ENCODE results near the gene MMP3. TPM values are rescaled to one million over a fixed set of nuclear protein-coding genes. Genes with fewer than 3 reads are reported as not detected.

Gene MMP3
- total and polyA plus RNA-seq, 2 experiments from 2014 or later, result 0.93 to 0.97 TPM

DNA sequence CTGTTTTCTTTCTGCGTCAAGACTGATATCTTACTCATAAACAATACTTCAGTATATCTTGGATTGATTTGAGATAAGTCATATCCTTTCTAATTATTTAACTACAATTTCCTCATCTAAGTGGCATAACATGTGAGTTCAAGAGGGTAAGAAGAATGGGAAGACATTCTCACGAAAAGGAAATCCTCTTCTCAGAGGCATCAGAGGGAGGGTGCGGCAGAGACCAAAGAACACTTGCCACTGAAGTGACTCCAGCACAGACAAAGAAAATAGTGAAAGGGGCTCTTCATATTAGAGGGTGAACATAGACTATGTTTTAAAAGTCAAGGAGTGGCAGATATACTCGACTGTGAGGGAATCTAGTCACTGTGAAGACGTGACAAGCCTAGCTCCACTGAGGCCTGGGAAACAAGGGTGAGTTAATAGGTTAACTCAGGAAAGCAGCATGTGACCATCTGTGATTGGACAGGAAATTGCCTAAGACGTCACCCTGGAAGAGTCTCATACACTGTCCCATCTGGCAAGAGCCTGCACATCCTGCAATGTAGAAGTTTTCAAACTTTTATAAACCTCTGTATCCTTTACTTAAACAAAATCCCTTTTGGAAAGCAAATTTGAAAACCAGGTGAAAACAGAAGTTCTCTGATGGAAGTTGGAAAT lies 43.6 kb downstream of the MMP3 start:
- Histone ChIP-seq H3K4me1 (ENCODE audit: insufficient read depth) (no peaks in the 10 kb centered on the region), H3K9me2 (replicated peaks; ENCODE audit: insufficient read depth) (no peaks in the 10 kb centered on the region), H4K20me1 (ENCODE audit: insufficient read depth, poor library complexity, severe bottlenecking) (no peaks in the 10 kb centered on the region), H3K9me3 (ENCODE audit: low read depth) (no peaks in the 10 kb centered on the region), H3K27ac (peak overlapping the region; percentile 24), H3K4me3 (no peak overlapping the region), H2AFZ (no peak overlapping the region), H3K27me3 (no peaks in the 10 kb centered on the region), H3K4me2 (no peak overlapping the region), H3K36me3 (replicated peaks; ENCODE audit: insufficient read depth, low read depth) (no peaks in the 10 kb centered on the region), H3K79me2 (no peaks in the 10 kb centered on the region)
- no peak for DNase-seq (ENCODE audit: low spot score)
- 73% methylated on average over 6 of the region's 6 CpGs for WGBS (ENCODE audit: low lambda C conversion rate, missing lambda C conversion rate)
- TF ChIP-seq EZH2phosphoT487 (IDR thresholded peaks at IDR 0.05; ENCODE audit: low read depth, severe bottlenecking, unreplicated experiment), result no peak
- no peak for TF ChIP-seq CTCF (IDR thresholded peaks at IDR 0.05; ENCODE audit: poor library complexity)
- TF ChIP-seq EZH2 (IDR thresholded peaks at IDR 0.05; ENCODE audit: borderline replicate concordance), result no peak

DNA sequence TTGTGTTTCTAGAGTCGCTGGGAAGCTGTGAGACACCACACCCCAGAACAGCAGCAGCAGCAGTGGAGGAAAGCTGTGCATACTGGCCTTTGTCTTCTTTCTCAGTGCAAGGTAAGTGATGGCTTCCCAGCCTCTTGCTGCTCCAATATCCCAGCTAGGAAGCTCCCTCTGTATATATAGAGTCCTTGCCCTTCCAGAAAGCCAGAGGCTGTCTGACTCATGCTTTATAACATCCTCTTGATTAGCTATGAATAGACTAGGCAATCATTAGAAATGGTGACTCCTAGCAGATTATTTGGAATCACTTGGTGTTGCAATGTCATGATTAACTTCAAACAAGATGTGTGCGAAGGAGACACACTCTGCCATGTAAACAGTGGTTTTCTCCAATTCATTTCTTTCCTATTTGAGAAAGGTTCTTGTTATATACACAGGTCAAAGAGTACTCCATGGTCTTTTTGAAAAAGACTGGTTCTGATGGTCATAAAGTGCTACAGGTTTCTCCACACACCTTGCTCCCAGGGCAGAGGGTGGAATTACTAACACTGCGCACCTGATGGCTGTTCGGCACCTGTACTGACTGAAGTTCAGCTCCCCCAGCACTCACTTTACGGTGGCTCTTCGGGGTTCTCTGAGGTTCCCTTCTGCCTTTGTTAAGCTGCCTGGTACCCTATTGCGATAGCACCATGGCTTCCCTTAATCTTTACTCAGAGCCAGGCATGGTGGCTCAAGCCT lies 45.2 kb downstream of the MMP3 start, which contains the start of gene MMP1:
Gene MMP1, minus strand, starts transcription at position 149 of the 735 bp plus-strand sequence. Its CDS starts 68 bp downstream, at position 81.
- Histone ChIP-seq H3K4me3 (no peak within 1 kb of the TSS), H2AFZ (no peak within 1 kb of the TSS), H3K27me3 (no peaks in the 10 kb centered on the region), H3K4me1 (ENCODE audit: insufficient read depth) (peaks cover 9% of the 10 kb centered on the region), H4K20me1 (ENCODE audit: insufficient read depth, poor library complexity, severe bottlenecking) (no peaks in the 10 kb centered on the region), H3K36me3 (replicated peaks; ENCODE audit: insufficient read depth, low read depth) (no peaks in the 10 kb centered on the region), H3K4me2 (peak within 1 kb of the TSS; percentile 61), H3K9me2 (replicated peaks; ENCODE audit: insufficient read depth) (no peaks in the 10 kb centered on the region), H3K79me2 (no peaks in the 10 kb centered on the region), H3K27ac (peak within 1 kb of the TSS; percentile 88), H3K9me3 (ENCODE audit: low read depth) (no peaks in the 10 kb centered on the region)
- WGBS (ENCODE audit: low lambda C conversion rate, missing lambda C conversion rate), result 76% methylated on average over 7 of the region's 7 CpGs
- no peak for TF ChIP-seq EZH2 (IDR thresholded peaks at IDR 0.05; ENCODE audit: borderline replicate concordance)
- no peak for TF ChIP-seq CTCF (IDR thresholded peaks at IDR 0.05; ENCODE audit: poor library complexity)
- no peak for TF ChIP-seq EZH2phosphoT487 (IDR thresholded peaks at IDR 0.05; ENCODE audit: low read depth, severe bottlenecking, unreplicated experiment)
- peak; percentile 64 for DNase-seq (ENCODE audit: low spot score)

DNA sequence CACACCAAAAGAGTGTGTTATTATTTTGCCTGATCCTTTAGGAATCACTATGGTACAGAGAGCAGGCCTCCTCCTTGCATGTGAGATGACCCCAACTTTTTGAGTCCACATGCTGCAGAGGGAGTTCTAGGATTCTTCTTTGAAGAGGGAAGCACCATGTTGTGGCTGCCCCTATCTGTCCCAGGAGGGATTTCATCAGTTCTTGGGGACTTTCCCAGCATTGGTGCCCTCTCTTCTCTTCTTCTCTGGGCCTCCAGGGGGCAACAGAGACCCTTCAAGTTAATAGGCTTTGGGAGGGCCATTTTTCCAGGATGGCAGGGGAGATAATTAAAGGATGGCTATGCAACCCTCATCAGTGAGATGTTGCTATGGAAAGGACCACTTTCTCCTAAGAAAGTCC lies 49.0 kb downstream of the MMP3 start:
- peak; percentile 34 for DNase-seq (ENCODE audit: low spot score)
- TF ChIP-seq CTCF (IDR thresholded peaks at IDR 0.05; ENCODE audit: poor library complexity) (peak; percentile 29), EZH2 (IDR thresholded peaks at IDR 0.05; ENCODE audit: borderline replicate concordance) (no peak)
- H3K27me3 ChIP-seq, result no peaks in the 10 kb centered on the region
- peak overlapping the region; percentile 35 for H3K27ac ChIP-seq
- H3K36me3 ChIP-seq (replicated peaks; ENCODE audit: insufficient read depth, low read depth), result no peaks in the 10 kb centered on the region
- peak overlapping the region; percentile 24 for H2AFZ ChIP-seq
- no peak overlapping the region for H3K4me2 ChIP-seq
- no peaks in the 10 kb centered on the region for H3K79me2 ChIP-seq
- peaks cover 9% of the 10 kb centered on the region for H3K4me1 ChIP-seq (ENCODE audit: insufficient read depth)
- no peaks in the 10 kb centered on the region for H4K20me1 ChIP-seq (ENCODE audit: insufficient read depth, poor library complexity, severe bottlenecking)
- H3K4me3 ChIP-seq, result no peak overlapping the region
- H3K9me2 ChIP-seq (replicated peaks; ENCODE audit: insufficient read depth), result no peaks in the 10 kb centered on the region
- no peaks in the 10 kb centered on the region for H3K9me3 ChIP-seq (ENCODE audit: low read depth)

All from hepatocyte (in vitro differentiated cells).